T follicular helper cell (primary cell): ENCODE results near the gene NAAA.
"Not testable (repeated sequence)": the region's sequence is repeated elsewhere in the genome, so short reads cannot be mapped to it uniquely, and the experiment has no call there.

Source experiments
- DNase-seq: peaks from one replicate; pipeline ENCODE4 v3.0.0-alpha.2; 2020; ENCODE audit warnings: low read depth

NAAA gene

DNA sequence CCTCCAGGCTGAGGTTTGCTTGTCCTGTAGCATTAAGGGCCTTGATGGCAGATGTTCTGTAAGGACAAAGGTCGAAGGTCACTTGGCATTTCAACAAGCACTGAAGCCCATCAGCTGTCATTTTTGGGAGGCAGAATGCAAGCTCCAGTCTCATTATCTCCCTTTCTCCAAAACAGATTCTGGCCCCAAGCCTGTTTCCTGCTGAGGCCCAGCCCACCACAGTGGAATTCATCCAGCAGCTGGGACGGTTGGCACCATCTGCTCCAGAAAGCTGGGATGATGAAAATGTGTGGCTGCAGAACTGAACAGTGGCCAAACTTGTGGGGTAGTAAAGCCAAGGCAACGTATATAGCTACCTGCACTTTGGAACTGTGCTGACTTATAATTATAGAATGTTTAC, 20.9 kb downstream of the NAAA start:
- DNase-seq = no peak

DNA sequence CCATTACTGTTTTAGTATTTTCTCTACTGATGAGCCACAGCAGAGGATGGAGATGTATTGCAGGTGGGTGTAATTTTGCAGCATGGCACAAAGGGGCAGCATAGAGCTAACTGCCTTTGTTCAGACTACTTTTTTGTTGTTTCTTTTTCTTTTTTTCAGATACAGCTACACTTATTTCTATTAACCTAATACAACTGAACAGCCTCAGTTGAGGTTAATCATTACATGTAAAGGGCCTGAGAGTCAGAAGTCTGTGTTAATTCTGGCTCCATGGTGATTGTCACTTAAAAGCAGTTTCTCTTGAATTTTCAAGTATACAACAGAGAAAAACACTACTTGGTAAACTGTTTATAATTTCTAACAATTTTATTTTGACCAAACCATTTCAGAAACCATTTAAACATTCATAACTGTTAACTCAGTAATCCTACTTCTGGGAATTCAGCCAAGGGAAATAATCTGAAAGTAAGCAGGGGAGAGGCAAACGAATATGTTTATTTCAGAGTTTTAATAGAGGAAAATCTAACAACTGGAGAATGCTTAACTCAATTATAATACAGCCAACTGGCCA, 24.6 kb downstream of the NAAA start:
- no peak for DNase-seq

DNA sequence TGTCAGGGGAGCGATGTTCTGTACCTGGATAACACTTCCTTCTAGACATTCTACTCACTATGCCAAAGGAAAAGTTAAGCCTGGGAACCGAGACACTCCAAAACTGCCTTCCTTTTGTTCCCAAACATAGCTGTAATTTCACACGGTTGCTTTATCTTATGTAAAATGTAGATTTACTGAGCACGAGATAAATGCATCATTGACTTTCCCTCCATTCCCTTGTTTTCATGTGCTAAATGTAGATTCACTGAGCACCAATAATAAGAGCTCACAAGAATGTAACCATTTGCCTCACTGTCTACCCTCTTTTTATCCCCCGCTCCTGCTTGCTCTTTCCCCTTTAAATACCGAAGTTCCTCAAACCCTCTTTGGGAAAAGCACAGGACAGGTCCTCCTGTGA, 27.8 kb downstream of the NAAA start:
- no peak for DNase-seq

DNA sequence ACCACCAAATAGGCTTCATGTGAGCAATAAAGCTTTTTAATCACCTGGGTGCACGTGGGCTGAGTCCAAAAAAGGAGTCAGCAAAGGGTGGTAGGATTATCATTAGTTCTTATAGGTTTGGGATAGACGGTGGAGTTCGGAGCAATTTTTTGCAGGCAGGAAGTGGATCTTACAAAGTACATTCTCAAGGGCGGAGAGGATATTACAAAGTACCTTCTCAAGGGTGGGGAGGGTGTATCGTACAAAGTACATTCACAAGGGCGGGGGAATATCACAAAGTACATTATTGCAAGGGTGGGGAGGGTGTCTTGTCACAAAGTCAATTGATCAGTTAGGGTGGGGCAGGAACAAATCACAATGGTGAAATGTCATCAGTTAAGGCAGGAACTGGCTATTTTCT, 30.0 kb downstream of the NAAA start:
- not testable (repeated sequence) for DNase-seq

DNA sequence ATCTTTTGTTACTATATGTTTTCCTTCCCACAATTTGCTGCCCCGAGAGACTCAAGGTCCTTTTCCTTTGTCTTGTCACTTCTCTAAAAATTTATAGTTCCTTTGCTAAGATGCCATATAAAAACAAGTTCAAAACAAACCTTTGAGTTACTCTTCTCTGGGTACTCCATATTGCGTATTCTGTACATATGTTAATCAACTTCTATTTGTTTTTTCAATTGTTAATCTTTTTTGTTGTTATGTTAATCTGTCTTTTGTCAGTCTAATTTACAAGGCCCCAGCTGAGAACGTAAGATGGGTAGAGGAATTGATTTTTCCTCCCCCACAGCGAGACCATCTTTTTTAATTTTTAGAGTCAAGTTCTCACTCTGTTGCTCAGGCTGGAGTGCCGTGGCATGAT, 31.4 kb downstream of the NAAA start:
- DNase-seq = no peak

DNA sequence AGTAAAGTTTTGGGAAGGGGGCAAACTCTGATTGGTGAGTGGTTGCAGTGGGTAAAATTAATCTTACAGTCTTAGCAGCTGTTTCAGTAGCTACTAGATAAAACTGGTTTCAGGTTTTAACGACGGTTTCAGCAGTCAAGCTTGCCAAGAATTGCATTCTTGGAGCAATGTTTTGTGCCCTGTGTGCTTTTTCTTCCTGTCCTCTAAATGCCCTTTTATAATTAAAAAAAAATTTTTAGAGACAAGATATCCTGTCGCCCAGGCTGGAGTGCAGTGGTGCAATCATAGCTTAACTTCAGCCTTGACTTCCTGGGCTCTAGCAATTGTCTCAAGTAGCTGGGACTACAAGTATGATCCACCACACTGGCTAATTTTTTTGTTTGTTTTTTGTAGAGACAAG, 32.3 kb downstream of the NAAA start:
- no peak for DNase-seq

DNA sequence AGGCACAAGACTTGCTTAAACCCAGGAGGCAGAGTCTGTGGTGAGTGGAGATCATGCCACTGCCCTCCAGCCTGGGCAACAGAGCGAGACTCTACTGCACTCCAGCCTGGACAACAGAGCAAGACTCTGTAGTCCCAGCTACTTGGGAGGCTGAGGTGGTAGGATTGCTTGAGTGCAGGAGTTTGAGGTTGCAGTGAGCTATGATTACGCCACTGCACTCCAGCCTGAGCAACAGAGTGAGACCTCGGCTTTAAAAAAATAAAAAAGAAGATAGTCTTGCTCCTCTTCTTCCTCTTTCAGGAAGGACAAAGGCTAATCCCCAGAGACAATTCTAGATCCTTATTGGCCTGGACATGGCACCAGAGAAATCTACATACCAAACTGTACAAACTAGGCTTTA, 32.8 kb downstream of the NAAA start:
- no peak for DNase-seq

DNA sequence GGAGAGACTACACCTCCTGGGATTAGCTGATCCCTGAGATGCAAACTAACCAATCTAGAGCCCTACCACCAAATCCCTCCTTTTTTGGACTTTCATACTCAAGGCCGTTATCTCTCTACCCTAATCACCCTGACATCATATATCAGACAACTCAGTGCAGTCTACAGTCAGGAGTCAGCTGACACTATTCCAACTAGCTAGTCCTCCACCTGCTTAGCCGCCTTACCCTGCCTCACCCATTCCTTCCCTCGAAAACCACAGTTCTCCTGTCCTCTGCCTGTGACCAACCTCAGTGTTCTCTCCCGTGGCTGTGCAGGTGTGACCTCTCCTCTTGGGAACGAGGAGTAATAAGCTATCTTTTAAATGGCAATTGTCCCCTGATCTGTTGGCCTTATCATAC, 36.7 kb downstream of the NAAA start:
- DNase-seq = no peak

DNA sequence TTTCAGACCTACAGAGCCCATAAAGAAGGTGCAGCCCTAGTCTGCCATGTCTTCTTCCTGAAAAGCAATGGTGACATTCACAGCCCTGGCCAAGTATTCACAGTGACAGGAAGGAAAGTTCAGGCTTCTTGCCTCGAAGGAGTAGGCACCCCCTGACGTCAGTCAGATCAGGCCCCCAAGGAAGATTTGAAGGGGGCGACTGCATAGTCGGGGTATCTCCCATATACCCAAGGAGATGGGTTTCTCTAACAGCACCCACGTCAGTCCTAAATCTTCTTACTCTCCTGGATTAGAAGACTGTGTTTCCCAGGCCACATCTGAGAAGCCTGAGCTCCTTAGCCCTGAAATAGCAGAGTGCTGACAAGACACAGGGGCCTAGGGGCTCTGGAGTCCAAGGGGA, 38.5 kb downstream of the NAAA start, which contains the start of gene PPEF2:
TSS of gene PPEF2 (minus strand) at position 101 of the 400 bp plus-strand sequence. CDS start 6,127 bp downstream, outside the sequence.
- DNase-seq = no peak

DNA sequence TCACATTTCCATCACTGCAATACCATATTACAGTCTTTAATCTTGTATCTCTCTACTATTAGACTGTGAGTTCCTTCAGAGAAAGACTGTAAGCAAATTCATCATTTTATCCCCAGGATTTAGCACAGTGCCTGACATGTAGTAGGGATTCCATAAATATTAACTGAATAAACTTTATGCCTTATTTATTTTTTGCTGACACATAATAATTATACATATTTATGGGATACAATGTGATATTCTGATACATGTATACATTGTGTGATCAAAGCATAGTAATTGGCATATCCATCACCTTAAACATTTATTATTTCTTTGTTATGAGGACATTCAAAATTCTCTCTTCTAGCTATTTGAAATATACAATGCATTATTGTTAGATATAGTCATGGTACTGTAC, 42.3 kb downstream of the NAAA start:
- DNase-seq = no peak

DNA sequence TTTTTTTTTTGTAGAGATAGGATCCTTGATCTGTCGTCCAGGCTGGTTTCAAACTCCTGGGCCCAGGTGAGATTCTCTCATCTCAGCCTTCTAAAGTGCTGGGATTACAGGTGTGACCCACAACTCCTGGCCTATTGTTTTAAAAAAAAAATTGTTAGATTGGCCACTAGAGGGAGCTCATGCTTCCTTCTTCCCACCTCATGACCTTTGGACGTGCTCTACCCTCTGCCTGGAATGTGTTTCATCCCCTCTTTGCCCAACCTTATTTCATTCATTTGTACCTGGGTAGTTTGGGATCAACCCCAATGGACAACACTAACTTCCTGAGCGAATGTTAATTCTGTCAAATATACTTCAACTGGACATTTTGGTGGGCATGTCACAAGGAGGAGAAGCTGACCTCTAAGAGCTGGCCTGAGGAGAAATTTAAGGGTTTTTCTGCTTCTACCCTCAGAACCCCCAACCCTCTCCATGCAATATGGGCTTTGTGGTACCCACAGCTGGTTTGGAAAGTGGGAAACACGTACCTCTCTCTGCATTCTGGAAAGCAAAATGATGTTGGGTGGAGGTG, 45.0 kb downstream of the NAAA start:
- DNase-seq = no peak

DNA sequence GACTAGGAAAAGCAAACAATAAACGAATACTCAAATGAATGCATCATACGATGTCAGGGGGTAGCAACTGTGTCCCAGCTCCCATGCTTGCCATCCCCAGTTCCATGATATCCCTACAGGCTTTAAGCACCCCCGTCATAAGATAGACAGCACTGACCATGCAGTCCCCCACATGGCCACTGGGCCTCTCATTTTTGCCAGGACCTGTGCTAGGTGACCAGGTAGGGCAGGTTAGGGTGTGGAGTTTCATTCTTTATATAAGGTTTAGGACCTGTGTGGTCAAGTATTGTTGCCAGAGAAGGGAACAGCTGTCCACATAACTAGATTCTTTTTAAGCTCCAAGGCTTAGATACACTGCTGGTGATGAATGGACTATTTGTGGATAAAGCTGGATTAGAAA, 48.3 kb downstream of the NAAA start:
- no peak for DNase-seq

DNA sequence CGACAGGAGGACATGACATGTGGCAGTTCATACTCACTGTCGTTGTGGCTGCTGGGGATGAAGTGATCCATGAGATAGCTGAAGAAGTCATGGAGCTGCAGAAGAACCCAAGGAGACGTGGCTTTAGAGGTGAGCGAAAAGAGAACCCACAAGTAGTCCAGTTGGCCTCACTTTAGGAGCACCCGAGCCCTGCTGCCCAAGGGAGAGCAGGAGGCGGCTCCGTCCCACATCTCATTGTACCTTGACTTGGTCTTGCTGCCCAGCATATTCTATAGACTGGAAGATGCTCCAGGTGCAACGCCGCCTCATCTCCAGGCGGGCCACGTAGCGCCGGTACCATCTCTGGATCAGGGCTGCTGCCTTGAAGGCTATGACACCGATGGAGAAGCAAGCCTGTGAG, 49.2 kb downstream of the NAAA start:
- DNase-seq = no peak

DNA sequence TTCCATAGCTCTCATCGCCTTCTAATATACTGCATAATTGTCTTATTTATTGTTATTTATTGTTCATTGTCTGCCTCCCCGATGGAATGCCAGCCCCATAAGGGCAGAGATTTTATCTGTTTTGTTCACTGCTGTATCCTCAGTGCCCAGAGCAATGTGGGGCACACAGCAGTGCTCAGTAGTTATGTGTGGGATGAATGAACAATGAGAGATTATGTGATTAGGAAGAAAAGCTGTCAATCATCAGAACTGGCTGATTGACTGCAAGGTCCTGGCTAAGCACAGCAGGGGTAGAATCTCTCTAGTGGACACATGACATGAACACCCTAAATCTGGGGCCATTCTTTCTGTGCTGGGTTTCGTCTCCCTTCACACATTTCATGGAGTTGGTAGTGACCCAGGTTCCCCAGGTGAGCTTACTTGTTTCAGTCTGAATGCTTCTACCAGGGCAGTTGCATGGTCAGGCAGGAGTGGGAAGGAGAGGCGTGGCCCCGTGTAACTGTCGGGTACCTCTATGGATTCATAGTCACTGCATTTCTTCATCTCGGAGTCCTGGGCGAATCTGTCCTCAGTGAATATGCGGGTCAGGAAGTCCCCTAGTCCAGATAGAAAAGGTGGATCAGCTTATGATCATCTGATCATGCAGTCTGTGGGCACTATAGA, 51.1 kb downstream of the NAAA start:
- DNase-seq = no peak

DNA sequence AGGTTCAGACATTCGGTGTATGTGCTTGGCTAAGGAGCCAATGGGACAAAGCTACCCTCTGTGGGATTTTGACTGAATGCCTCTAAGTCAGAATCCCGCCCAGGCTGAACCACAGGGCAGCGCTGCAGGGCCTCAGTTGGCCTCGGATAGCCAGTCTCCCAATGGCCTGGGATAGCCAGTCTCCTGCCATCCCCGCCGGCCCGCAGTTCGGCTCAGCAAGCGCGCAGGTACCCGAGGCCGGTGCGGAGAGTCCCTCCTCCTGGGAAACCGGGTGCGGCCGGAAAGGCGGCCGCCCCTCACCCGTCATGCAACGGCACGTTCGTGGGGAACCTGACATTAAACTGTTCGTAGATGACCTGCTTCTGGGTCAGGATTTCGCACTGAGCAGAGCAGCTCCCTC, 54.7 kb downstream of the NAAA start:
- no peak for DNase-seq

DNA sequence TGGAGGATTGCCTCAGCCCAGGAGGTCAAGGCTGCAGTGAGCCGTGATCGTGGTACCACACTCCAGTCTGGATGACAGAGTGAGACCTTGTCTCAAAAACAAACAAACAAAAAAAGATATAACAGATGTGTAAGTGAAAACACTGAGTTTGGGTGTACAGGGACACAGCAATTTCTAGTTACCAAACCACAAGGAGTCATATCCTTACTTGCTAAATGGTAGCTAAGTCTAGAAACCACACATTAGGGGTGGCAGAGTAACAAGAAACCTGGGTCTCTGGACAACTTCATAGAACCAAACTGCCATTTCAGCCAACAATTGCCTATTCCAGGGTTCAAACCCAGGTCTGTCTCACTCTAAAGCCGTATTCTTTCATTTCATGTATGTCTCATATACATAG, 59.3 kb downstream of the NAAA start:
- no peak for DNase-seq

DNA sequence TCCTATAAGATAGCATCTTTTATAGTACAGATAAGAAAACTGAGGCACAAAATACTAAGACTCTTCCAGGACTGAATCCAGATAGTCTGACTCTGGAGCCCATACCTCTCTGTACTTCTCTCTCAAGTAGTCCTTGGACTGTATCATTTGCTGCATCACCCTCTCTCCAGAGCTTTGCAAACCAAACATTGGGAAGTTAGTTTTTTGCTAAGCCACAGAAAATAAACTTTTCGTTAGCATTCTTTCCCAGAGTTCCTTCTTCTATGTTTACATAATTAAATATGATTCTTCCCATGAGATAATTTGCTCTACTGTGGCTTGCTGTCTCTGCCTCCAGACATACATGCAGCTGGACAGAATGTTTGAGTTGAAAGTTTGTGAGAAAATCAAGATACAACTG, 60.5 kb downstream of the NAAA start:
- DNase-seq = no peak

DNA sequence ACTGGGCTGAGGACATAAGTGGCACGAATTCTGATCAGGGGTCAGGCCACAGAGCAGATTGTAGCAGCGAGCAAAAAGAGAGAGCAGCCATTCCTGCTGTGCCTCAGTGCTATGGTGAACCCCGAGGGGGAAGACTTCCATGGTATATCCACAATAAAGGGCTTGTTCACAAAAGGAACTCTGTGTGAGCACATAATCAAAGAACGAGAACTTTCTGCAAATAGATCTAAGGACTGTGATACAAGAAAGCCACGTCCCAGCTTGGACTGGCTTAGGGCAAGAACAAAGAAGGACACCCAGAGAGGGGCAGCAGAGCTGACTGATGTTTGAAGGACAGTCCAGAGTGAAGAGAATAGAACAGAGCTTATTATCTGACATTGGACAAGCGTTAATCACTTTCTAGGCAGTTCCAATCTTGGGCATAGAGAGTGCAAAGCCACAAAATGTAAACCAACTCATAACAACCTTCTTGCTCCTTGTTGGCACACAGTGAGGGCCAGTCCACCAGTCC, 62.5 kb downstream of the NAAA start:
- no peak for DNase-seq

DNA sequence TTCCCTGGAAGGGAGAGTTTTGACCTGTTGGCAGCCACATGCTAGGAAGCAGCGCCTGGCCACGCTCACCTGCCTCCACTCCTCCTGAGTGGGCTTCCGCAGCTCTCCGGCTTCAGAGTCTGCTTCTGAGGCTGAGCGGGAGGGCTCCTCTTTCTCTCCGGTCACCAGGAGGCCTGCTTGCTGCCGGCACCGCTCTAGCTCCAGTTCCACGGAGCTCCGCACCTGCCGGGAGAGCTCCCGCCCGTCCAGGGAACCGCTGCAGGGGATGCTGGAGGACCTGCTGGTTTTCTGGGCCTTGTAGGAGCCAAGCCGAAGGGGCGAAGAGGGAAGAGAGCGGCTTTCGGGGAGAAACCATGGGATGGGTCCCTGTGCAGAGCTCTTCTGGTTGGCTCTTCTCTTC, 64.6 kb downstream of the NAAA start:
- no peak for DNase-seq

DNA sequence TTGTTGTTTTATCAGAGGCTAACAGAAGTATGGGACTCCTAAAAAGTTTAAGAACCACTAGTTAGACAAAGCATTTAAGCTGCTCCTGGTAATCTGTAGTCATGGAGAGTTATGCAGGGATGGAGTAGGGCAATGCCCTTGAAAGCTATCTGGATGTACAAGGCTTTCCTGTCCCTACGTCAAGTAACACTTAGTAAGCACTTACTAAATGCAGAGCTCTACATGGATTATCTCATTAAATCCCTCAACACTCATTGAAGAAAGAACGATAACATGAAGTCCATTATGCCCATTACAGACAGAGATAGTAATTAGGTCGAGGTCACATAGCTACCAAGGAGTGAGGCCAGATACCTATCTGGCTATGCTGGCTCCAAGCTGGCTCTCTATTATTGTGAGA, 71.7 kb downstream of the NAAA start:
- DNase-seq = no peak

DNA sequence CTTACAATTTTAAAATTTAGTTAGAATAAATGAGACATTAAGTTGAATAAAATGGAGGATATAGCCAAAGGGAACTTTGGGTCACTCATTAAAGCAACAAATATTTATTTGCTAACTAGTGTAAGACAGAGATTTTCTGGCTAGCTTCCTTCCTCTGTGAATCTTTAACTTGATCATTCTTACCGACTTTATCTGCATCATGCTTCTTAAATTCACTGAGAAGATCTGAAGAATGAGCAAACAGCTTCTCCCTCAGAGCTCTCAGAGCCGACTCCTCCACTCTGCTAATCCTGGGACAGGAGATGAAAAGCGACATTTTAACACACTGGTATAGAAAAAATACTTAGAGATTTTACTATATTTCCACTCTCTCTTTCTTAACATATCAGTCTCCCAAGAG, 73.7 kb downstream of the NAAA start:
- DNase-seq = no peak
